HG02642 (cell line): ENCODE data around the gene PIKFYVE.
"Not testable (repeated sequence)": the region's sequence is repeated elsewhere in the genome, so short reads cannot be mapped to it uniquely, and the experiment has no call there.

Experiments
- ATAC-seq: cut with Tn5 transposase; IDR thresholded peaks from one replicate; pipeline ENCODE4 v1.9.1; 2021; ENCODE audit warnings: mild to moderate bottlenecking; ENCODE audit not compliant: unreplicated experiment, poor library complexity

Gene PIKFYVE, protein sequence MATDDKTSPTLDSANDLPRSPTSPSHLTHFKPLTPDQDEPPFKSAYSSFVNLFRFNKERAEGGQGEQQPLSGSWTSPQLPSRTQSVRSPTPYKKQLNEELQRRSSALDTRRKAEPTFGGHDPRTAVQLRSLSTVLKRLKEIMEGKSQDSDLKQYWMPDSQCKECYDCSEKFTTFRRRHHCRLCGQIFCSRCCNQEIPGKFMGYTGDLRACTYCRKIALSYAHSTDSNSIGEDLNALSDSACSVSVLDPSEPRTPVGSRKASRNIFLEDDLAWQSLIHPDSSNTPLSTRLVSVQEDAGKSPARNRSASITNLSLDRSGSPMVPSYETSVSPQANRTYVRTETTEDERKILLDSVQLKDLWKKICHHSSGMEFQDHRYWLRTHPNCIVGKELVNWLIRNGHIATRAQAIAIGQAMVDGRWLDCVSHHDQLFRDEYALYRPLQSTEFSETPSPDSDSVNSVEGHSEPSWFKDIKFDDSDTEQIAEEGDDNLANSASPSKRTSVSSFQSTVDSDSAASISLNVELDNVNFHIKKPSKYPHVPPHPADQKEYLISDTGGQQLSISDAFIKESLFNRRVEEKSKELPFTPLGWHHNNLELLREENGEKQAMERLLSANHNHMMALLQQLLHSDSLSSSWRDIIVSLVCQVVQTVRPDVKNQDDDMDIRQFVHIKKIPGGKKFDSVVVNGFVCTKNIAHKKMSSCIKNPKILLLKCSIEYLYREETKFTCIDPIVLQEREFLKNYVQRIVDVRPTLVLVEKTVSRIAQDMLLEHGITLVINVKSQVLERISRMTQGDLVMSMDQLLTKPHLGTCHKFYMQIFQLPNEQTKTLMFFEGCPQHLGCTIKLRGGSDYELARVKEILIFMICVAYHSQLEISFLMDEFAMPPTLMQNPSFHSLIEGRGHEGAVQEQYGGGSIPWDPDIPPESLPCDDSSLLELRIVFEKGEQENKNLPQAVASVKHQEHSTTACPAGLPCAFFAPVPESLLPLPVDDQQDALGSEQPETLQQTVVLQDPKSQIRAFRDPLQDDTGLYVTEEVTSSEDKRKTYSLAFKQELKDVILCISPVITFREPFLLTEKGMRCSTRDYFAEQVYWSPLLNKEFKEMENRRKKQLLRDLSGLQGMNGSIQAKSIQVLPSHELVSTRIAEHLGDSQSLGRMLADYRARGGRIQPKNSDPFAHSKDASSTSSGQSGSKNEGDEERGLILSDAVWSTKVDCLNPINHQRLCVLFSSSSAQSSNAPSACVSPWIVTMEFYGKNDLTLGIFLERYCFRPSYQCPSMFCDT (N-terminal part only)

DNA sequence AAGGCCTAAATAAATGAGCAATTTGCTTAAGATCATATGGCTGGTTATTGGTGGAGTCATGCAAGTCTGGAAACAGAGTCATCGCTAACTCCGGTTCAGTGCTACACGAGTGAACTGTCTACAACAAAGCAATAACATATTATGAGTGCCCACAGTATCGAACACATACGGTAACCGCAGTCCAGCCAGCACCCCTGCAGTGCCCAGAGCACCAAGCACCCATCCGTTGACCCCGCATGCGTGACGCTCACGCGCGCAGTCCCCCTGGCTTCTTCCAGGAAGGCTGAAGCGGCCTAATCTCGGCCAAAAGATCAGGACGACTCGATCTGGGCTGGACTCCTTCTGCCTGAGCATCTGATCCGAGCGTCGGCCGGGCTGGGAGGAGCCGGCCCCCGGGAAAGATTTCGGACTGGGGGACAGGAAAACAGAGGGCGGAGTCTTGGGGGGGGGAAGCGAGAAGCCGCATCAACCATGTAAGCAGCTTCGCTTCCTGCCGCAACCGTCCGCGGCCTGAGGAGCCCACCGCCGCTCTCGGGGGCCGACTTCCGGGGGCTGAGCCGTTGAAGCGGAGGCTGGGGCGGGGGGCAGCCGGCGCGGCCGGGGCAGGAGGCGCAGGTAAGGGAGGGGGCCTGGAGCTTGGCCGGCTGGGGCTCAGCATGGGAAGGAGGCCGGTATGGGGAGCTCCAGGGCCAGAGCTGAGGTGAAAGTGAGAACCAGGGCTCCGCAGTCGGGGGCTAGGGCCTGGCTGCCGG lies at the start of gene PIKFYVE:
TSS of gene PIKFYVE (plus strand) at position 455 of the 752 bp plus-strand sequence. CDS start 5,265 bp downstream, outside the sequence.
- peak; percentile 88 for ATAC-seq

DNA sequence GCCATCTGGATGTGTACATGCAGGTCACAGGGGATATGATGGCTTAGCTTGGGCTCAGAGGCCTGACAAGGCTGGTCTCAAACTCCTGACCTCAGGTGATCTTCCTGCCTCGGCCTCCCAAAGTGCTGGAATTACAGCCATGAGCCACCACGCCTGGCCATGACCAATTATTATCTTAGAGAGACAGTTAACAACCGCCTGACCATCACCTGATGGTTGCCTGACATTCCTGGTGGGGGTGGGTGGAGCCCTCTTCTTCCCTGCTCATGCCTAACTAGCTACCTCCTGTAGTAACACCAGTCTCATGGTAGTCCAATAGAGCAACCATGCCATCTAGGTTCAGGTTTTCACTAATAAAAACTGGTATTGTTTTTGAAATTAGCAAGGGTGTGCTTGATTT lies 44.2 kb upstream of the PIKFYVE start:
- not testable (repeated sequence) for ATAC-seq

DNA sequence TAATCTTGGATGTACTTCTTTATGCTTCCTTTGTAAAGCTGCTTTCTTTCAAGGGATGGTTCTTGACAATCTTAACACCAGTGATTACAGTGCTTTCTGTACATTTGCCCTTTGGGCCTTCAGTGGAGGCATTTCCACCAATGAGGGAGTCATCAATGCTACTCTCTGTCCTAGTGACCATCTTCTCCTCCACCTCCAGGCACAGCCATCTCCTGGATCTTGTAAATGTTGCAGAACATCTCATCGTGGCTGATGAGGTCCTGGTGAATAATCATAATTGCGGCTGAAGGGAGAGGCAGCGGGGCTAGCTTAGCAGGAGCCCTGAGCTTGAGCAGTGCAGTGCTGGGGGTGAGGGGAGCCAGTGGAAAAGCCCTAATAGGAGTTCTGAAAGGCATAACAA lies 43.7 kb upstream of the PIKFYVE start:
- ATAC-seq: no peak

DNA sequence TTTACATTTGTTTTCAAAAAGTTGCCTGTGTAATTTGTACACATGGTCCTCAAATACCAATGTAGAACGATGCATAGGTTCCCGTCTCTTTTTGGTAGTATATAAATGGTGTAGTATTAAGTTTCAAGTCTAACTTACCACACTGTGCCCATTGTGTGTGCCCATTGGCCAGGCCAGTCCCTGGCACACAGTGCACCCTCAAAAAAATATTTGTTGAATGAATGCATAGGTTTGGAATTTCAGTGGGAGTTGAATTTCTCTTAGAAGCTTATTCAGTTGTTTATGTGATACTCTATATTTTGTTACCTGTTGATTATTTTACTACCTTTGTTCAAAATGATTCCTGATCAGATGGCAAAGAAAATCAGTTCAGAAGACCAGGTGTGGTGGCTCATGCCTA lies 41.3 kb upstream of the PIKFYVE start:
- no peak for ATAC-seq

DNA sequence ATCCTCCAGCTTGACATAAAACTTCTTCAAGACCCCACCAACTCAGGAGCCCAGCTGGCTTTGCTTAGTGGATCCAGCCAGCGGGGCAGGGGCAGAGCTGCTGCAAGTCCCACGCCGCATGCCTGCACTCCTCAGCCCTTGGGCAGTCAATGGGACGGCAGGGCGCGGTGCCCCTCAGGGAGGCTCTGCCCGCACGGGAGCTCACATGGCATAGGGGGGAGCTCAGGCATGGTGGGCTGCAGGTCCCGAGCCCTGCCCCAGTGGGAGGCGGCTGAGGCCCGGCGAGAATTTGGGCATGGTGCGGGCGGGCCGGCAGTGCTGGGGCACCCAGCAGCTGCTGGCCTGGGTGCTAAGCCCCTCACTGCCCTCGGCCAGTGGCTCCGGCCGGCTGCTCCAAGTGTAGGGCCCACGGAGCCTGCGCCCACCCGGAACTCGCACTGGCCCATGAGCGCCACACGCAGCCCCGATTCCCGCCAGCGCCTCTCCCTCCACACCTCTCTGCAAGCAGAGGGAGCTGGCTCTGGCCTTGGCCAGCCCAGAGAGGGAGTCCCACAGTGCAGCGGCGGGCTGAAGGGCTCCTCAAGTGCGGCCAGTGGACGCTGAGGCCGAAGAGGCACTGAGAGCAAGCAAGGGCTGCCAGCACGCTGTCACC lies 38.3 kb upstream of the PIKFYVE start:
- no peak for ATAC-seq

DNA sequence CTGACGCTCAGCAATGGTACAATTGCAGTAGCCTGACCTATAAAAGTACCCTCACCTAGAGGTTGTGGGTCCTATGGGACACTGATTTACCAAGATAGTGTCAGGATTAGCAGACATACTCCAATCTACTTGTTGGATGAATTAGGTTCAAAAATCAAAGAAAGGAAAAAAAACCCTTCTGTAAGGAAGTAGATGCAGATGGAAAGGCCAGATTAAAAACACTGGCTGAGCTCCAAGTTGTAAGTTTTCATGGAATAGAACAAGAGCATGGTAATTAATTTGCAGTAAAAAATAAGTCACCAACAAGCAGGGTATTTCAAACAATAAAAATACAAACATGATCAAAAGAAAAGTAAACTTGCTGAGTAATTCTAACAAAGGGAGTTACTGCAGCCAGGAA lies 37.6 kb upstream of the PIKFYVE start:
- no peak for ATAC-seq

DNA sequence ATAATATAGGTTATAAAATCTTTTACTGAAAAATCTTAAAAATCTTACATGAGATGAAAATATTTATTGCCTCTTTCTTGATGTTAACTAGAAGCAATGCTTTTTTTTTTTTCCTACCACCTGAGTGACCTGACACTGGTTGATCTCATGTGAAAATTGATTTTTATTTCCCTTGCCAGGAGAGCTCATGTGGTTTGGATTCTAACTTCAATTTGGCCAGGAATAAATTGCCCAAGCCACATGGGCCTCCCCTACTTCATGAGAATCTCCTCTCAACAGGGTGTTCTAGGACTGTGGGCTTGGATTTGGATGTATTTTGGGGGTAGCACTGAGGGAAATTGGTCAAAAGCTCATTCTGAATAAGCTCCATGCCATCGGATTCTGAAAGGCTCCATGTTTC lies 31.3 kb upstream of the PIKFYVE start:
- ATAC-seq: no peak

DNA sequence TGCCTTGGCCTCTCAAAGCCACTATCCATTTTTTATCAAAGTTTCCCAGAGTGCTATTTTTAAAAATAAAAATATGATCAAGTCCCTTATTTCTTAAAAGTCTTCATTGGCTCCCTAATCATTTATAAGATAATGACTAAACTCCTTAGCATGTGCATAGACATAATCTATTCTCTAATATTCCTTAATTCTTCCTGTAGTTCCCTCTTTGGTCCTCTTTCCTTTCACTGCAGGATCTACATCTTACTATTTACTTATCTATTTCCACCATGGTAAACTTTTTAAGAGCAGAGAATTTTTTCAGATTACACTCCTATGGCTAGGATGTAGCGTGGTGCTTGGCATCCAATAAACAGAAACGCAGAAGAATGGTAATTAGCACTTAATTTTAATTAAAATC lies 30.2 kb upstream of the PIKFYVE start:
- ATAC-seq: no peak

DNA sequence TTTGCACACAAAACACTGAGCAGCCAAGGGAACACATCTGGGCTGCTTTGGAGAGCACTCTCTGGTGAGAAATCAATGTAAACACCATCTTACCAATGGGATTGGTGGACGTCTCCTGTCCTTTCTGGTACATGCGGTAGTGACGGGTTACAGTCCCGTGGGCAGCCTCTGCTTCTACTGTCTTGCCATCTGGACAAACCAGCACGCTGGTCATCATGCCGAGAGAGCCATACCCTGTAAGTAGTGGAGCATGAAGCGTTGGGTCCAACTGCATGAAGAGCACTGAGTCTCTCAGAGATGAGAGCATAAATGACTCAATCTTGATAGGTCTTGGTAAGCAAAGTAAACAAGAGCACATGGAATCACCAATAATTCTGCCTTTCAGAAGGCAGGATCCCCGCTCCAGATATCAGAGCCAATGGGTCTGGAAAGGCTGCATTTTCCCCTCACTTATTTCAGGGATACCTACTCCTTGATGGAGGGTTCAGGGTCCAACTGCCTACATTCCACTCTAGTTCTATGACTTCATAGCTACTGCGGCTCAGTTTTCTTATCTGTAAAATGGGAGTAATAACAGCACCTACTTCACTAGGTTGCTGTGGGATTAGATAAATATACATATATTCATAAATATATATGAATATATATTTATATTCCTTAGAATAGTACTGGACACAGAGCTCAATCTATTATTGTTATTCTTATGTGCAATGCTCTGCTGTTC lies 26.1 kb upstream of the PIKFYVE start:
- no peak for ATAC-seq

DNA sequence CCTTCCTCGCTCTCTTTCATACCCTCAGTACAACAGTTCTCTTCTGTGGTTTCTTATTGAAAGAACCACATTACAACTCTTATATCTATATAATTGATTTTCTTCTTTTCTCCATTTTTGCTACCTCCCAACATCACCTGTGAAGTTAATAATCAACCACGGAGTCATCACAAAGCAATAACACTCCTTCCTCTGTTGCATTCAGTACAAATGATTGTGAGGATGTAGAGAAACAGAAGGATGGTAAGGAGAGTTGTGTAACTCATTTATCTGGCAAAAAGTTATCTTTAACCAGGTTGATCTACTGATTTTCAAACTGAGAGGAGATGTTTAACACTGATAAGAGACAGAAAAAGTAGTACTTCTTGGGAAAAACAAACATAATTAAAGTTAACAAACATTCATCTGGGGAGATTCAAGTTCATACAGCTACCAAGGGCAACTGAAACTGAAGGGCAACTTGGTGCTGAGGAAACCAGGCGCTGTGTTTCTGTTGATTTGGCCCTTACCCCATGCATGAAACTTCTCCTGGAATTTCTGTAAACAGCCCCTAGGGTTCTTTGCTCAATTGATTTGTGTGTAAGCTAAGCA lies 25.3 kb upstream of the PIKFYVE start:
- no peak for ATAC-seq

DNA sequence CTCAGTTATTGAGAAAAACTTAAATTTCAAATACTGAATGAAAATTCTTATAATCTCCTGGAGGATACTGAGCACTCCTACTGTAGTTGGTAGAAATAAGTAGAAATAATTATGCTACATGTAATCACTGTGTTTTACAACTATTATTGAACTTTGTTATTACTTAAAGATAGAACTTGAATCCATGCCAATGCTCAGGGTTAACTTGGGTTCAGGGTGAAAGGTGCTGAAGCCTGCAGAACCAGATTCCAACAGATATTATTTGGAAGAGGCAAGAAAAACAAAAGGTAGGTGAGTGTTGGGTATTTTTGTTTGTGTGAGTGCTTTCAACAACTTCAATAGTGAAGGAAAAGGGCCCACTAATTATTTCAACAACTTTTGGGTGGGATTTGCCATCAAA lies 21.6 kb upstream of the PIKFYVE start:
- no peak for ATAC-seq

DNA sequence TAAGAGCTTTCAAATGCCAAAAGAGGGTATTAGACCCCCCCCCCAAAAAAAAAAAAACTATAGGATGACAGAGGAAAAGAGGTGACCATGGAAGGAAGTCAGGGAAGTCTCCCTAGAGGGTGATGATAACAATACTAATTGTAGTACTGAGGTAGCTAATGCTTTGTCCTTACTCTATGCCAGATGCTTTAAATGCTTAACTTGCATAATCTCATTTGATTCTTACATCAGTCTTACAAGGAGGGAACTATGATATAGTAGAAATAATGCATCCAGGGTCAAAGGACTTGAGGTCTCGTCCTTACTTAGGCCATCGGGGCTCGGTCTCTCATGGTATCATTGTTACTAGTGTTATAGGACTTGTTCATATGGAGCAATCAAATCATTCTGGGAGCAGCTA lies 20.3 kb upstream of the PIKFYVE start:
- ATAC-seq: no peak

DNA sequence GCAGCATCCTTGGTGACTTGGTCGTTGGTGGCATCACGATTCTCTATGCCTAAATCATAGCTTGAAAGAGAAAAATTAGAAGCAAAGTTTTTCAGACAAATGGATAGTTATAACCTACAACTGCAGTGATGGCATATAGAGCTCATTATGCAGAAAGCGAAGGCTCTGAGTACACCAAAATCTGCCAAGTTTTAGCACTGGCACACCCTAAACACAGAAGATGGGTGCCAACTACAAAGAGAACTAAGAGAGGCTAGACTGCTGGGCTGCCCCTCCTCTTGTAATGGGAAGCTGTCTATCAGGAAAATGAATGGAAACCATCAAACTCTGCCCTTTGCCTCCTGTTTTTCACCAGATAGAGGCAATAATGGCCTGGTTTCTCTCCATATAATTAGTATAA lies 17.5 kb upstream of the PIKFYVE start:
- ATAC-seq: no peak

DNA sequence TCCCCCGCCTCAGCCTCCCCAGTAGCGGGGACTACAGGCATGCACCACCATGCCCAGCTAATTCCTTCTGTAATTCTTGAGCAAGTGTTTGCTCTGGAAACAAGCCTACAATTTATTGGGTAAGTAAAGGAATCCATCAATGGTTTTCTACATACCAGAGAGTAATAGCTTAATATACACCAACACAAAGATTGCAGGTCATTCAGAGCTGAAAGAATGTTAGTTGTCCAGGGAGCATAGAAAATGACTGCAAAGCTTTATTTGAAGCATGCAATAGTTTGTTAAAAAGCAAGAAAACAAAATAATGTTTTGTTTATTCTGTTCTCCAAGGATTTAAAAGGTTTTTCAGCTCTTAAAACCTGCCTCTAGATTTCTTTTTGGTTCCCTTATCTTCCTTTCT lies 16.8 kb upstream of the PIKFYVE start:
- ATAC-seq: no peak

DNA sequence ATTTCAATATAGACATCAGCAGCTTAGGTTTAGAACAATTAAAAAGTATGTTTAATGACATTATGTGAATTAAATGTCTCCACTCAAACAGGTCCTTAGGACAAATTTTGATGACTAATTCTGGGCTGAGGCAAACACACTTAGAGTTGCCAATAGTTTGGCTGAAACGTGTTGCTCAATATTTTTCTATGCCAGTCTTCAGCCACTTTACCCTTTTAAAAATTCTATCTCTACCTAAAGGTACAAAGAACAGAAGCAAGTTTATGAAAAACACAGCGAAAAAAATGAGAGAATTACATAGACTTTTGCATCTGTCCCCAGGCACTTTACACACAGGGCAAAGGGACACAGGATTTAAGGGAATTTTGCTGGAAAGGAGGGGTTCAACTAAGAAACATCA lies 15.7 kb upstream of the PIKFYVE start:
- no peak for ATAC-seq

DNA sequence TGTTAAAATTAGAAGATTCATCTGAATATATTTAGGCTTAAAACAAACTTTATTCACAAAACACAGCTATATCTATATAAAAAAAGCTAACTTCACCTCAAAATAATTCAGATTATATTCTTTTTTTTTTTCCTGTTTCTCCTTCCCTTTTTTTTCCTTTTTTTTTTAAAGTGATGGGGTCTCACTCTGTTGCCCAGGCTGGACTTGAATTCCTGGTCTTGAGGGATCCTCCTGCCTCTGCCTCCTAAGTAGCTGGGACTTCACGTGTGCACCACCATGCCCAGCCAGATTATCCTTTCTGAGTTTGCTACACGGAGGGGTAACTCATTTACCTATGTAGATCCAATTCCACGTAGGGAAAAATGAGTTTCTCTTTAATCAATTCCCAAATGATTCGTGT lies 15.0 kb upstream of the PIKFYVE start:
- no peak for ATAC-seq

DNA sequence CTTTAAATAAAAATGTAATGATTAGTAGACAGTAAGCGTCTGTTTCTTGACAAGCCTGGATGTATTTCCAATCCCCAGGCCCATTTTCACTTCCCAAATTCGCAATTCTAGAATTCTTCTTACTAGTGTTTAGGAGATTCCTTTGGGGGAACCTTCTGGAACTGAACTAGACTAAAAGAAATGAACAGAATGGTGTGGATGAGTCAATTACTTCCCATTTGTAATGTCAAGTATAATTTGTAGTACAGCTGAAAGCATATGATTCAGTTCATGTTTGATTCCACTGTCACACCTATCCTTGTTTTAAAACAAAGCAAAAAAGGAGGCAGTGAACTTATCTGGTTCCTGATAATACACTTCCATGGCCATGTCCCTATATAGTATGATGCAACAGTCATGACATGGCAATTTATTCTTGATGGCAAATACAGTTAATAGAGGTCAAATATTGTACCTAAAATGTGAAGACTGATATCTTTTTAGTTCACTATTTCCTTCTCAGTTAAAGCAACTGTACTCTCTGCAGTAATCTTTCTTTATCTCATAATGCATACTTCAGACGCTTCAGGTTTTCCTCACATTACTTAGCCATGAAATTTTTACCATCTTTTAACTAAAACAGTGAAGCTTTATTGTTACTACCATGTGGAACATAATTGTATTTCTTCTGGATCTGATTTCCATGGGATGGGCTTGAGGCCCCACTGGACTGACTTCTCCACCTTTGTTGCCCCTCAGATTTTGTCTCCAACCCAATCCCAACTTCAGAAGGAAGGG lies 13.2 kb upstream of the PIKFYVE start:
- no peak for ATAC-seq
